H1 (cell line): Measurements from ENCODE around the gene TFCP2. TPM values are rescaled to one million over a fixed set of nuclear protein-coding genes. Genes with fewer than 3 reads are reported as not detected.

Source experiments
- CHD7 ChIP-seq: fragments of 300-600 bp; sonication (generic); IDR thresholded peaks from 2 replicates; pipeline ENCODE4 v1.7.1; 2012; ENCODE audit warnings: low read length, moderate library complexity, mild to moderate bottlenecking, inconsistent platforms; ENCODE audit not compliant: insufficient replicate concordance
- KDM4A ChIP-seq: IDR thresholded peaks from one replicate; pipeline ENCODE4 v1.7.1; 2012; ENCODE audit warnings: low read depth, mild to moderate bottlenecking, moderate library complexity, low read length, inconsistent platforms; ENCODE audit not compliant: severe bottlenecking
- polyA plus RNA-seq, 7 experiments: library from polyadenylated mRNA; depleted of rRNA in 3 of 7; stranded (reverse) in 5 of 7; unstranded in 2 of 7; fragments of >200 nt in 5 of 7; fragments of 200-250 nt in 2 of 7; gene quantifications; 1 replicate in 5 of 7; 2 replicates in 1 of 7; 4 replicates in 1 of 7; pipeline versions ENCODE4 v1.2.1 to v1.2.3, GENCODE V29; 2011 to 2013; ENCODE audit warnings: missing spikeins in 2 of 7, mixed read lengths in 2 of 7
- total RNA-seq: library from RNA; stranded (reverse); fragmentation: NEBNext Ultra II Directional; extraction: Animal tissue kit (Norgen Biotek cat#: 25700); gene quantifications from 2 replicates; pipeline ENCODE4 v1.2.1, GENCODE V29; 2021

TFCP2 gene
- total and polyA plus RNA-seq, 2 of the 8 experiments (the other 6 are each of a cell fraction or from before 2014, with no cell fraction given): 19.8 to 49.2 TPM

- no peak for TF ChIP-seq CHD7
- TF ChIP-seq KDM4A: no peak
Measured at GRCh38 chr12:51077930-51078329, 95.0 kb downstream of the TFCP2 start (continued).
